GM19468 (cell line): ENCODE results near the gene ABR.
"Not testable (repeated sequence)": the region's sequence is repeated elsewhere in the genome, so short reads cannot be mapped to it uniquely, and the experiment has no call there.

Experiments
- ATAC-seq: cut with Tn5 transposase; IDR thresholded peaks from one replicate; pipeline ENCODE4 v1.9.1; 2021; ENCODE audit warnings: mild to moderate bottlenecking, moderate library complexity, moderate number of reproducible peaks; ENCODE audit not compliant: unreplicated experiment; ENCODE audit errors: extremely low read depth

Gene ABR

DNA sequence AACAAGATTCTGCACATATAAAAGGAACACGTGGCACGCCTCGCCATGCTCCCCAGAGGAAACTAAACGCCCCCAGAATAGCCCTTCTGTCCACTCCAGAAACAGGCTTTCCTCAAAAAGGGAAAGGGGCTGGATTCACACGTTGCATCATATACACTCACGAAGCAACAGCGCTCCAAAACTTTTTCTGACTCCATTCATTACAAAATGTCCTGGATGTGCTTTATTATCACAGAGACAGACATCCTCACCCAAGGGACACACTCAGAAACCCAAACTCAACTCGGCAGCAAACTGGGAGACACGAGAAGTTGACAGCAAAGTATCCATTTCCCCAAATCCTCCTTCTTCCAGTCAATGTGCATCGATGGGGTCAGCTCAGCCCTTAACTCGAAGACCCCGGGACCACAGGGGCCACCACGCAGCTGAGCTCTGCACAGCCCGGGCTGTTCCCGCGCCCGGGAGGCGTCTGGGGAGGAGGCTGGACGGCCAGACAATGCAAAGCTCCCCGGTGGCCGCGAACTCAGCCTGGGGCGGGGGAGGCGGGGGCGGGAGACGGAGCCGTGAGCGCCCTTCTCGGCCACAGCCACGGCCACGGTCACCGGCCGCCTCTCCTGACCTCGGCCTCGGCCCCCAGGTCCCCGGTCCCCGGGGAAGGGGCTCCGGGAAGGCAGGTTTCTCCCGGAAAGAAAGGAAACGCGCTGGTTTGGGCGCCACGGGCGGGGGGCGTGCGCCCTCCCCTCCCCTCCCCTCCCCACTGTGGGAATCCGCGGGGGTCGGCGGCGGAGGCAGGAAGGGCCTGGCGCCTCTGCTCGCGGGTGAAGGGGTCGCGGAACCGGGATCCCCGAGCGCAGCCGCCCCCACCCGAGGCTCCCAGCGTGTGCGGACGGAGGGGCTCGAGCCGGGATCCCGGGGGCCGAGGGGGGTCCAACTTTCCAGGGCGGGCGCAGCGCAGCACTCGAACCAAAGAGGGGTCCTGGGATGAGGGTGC is 201.4 kb downstream of the ABR start:
- no peak for ATAC-seq

DNA sequence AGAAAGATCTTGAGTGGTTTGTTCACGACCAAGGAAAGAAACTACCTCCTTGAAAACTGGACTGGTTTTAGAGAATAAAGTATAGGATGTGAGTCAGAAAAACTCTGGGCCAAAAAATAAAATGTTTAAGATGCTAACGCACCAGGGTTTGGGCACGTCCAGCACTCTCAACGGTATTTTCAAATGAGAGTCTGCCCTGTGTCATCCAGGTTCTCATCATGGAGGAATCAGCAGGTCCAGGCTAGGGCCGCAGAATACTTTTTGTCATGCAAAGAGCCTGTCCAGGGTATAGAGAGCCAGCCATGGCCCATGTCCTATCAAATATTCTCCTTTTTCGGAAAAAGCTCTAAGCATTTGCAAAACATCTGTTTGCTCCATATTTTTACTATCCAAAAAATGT is 202.6 kb downstream of the ABR start:
- ATAC-seq, result no peak

GRCh38 chr17:976312-976711 is 203.5 kb downstream of the ABR start:
- no peak for ATAC-seq

- ATAC-seq, result no peak
Observed at GRCh38 chr17:975371-975915, 204.3 kb downstream of the ABR start.

GRCh38 chr17:974778-975177 is 205.0 kb downstream of the ABR start:
- not testable (repeated sequence) for ATAC-seq

- no peak for ATAC-seq
Observed at GRCh38 chr17:973053-973452, 206.7 kb downstream of the ABR start.

GRCh38 chr17:971861-972260 is 207.9 kb downstream of the ABR start:
- ATAC-seq, result not testable (repeated sequence)

DNA sequence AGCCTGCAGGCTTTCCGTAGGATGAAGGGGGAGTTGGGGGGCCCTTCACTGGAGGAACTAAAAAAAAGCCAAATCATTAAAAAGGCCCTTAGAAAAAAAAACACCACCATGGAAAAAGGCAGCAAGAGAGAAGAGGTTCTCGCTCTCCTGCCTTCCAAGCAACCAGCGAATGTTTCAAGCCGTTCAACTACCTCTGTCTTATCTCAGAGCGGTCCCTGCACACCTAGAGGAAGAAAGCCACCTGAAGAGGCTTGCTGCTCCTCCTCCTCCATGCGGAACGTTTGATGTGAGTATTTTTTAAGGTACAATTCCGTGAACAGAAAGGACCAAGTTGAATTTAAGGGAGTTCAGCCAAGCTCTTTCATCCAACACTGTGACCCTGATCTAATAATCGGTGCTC is 209.4 kb downstream of the ABR start:
- no peak for ATAC-seq

DNA sequence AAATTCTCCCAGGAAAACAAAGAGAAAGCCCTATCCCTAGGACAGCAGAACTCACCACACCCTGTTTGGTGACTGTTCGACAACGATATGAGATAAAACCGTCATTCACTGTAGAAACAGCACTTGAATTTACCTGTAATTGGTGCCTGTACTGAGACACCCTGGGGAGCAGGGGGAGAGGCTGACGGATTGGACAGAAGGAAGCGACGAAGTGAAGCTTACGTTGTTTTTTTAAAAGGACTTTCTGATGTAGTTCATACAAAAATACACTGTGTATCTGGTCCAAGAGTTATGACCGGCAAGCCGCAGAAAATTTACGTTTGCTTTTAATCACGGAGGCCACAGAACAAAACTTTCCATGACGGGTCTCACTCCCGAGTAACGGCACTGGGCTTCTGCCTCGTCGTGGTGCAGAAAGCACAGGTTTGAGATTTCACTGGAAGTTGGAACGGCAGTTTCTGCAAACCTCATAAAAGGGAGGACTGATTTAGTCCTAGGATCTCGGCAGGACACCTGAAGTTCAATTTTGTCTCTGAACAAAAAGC is 209.9 kb downstream of the ABR start:
- no peak for ATAC-seq

- no peak for ATAC-seq
Observed at GRCh38 chr17:968812-969730, 210.7 kb downstream of the ABR start.

DNA sequence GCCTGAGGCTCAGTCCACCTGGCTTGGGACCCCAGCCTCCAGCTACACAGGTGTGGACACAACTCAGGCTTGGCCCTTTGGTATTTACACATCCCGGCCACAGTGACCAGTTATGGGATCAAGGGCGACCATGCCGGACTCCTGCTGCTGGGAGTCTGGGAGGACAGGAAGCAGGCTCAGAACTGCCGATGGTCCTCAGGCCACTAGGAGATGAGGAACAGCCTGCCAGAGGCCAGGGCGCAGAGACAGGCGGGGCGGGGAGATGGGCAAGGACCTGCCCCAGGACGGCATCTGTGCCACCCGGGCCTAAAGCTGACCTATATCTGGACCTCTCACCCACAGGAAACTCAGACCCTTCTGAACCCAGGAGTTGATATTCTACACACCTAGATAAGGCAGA is 212.7 kb downstream of the ABR start:
- ATAC-seq, result no peak

- no peak for ATAC-seq
Observed at GRCh38 chr17:965311-965989, 214.3 kb downstream of the ABR start.

- no peak for ATAC-seq
Observed at GRCh38 chr17:964876-965275, 214.9 kb downstream of the ABR start.

DNA sequence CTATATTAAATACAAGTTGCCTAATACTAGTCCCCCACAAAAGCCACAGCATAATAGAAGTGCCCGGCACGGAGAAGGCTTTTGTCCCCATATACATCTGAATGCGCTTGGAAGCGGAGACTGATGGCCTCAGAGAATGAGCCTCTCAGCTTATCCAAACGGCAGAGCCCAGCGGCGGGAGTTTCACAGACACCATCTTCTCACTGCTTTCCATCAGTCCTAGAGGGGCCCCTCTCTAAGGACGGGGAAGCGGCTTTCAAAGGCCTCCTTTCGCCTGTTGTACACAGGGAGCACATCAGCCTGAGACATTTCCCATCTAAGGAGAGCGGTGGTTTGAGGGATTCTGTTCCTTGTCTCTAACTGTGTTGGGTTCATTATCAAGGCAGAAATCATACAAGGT is 217.1 kb downstream of the ABR start:
- ATAC-seq, result no peak

- no peak for ATAC-seq
Observed at GRCh38 chr17:962166-962565, 217.6 kb downstream of the ABR start.

DNA sequence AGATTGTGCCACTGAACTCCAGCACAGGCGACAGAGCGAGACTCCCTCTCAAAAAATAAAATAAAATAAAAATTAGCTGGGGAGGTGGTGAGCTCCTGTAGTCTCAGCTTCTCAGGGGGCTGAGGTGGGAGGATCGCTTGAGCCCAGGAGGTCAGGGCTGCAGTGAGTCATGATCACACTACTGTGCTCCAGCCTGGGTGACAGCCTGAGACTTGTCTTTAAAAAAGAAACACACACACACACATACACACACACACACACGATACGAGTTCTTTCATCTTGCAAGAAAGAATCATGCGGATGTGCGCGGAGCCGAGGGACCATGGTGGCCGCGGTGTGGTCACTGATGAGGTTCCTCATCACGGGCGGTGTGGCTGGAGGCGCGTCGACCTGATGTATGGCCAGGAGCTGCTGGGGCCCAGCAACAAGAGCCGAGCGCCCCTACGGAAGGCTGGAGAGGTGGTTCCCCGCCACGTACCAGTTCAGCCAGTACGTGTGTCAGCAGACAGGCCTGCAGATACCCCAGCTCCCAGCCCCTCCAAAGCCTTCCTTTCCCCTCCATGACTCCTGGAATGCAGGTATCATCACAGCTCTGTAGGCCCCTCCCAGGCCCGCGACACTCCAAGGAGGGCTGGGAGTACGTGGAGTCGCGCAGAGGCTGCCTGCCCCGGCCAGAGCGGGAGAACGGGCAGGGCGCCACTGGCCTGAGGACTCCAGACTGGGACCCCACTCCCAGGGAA is 220.9 kb downstream of the ABR start:
- ATAC-seq, result no peak

- ATAC-seq, result no peak
Observed at GRCh38 chr17:957856-958421, 221.8 kb downstream of the ABR start.

DNA sequence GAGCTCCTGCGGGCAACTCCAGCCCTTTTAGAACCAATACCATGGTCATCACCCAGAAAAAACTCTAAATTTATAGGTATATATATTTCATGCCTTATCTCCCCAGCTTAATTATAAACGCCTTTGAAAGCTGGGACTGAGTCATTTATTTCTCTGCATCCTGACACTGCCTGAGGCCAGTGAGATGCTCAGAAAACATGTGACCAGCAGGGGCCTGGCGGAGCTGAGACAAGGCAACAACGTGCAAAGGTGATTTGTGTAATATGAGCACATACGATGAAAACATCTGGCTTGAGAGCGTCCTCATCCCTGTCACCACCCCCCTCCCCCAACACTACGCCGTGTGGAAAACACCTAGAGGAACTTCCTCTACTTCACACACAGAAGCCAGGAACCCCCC is 222.9 kb downstream of the ABR start:
- ATAC-seq, result no peak
